AG04449 (cell line): ENCODE results near the gene TOLLIP.
"Not testable (repeated sequence)": the region's sequence is repeated elsewhere in the genome, so short reads cannot be mapped to it uniquely, and the experiment has no call there.

ENCODE experiments used
- CTCF ChIA-PET: fragments of 350-600 bp; formaldehyde crosslinking; extraction: SDS; loops from one replicate; lab custom pipeline; 2021; ENCODE audit warnings: antibody characterized with exemption; lab: Yijun Ruan, JAX
- POLR2A ChIA-PET: fragments of 400-600, 350-600 bp; formaldehyde crosslinking; extraction: SDS; loops from one replicate; lab custom pipeline; 2020; ENCODE audit warnings: antibody characterized with exemption, inconsistent platforms; lab: Yijun Ruan, JAX
- DNase-seq: peaks from one replicate; pipeline ENCODE4 v3.0.0-alpha.2; 2010; ENCODE audit warnings: low read depth, low spot score
- H3K4me3 ChIP-seq: 2 replicates; pipeline ENCODE4 v1.5.1; 2011; ENCODE audit warnings: low read depth, mild to moderate bottlenecking, control low read depth, low read length
- TF ChIP-seq, protein P1 (sequence below): IDR thresholded peaks from one replicate; pipeline ENCODE4 v1.5.1; 2011; ENCODE audit warnings: mild to moderate bottlenecking, moderate library complexity, low read length, control low read depth, inconsistent platforms; ENCODE audit not compliant: insufficient read depth; ENCODE audit errors: missing control alignments

The TOLLIP gene

DNA sequence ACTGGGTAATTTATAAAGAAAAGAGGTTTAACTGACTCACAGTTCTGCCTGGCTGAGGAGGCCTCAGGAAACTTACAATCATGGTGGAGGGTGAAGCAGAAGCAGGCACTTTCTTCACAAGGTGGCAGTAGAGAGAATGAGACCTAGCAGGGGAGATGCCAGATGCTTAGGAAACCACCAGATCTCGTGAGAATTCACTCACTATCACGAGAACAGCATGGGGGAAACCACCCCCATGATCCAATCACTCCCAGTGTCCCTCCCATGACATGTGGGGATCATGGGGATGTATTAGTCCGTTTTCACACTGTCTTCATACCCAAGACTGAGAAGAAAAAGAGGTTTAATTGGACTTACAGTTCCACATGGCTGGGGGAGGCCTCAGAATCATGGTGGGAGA lies 45.0 kb downstream of the TOLLIP start:
- POLR2A ChIA-PET, H3K4me3 ChIP-seq: not testable (repeated sequence)
- TF ChIP-seq, protein P1, sequence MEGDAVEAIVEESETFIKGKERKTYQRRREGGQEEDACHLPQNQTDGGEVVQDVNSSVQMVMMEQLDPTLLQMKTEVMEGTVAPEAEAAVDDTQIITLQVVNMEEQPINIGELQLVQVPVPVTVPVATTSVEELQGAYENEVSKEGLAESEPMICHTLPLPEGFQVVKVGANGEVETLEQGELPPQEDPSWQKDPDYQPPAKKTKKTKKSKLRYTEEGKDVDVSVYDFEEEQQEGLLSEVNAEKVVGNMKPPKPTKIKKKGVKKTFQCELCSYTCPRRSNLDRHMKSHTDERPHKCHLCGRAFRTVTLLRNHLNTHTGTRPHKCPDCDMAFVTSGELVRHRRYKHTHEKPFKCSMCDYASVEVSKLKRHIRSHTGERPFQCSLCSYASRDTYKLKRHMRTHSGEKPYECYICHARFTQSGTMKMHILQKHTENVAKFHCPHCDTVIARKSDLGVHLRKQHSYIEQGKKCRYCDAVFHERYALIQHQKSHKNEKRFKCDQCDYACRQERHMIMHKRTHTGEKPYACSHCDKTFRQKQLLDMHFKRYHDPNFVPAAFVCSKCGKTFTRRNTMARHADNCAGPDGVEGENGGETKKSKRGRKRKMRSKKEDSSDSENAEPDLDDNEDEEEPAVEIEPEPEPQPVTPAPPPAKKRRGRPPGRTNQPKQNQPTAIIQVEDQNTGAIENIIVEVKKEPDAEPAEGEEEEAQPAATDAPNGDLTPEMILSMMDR = peak; percentile 53
- DNase-seq = peak; percentile 56
- CTCF ChIA-PET = interaction anchor here (1.6 to 3.0 kb wide), 2 partner anchors 251 kb away, joined by 10 to 17 read pairs; no protein-coding TSS in a partner anchor

DNA sequence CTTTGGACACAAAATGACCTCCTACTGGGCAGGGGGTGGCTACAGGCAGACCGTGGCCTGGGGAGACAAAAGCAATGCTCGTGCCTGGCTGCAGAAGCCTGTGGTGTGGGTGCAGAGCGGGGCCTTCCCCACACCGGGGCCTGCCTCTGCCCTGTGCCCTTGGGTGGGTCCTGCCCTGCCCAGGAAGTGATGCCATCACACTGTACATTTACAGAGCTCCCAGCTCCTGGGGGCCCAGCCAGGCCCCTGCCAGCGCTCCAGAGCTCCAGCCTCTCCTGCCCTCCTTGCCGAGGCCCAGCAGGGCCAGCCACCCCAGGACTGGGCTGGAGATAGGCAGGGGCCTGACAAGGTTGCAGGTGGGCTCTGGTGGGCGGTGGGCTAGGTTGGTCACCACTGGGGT lies 46.4 kb downstream of the TOLLIP start:
- CTCF ChIA-PET = interaction anchor here (1.0 to 3.0 kb wide), 4 partner anchors 13 to 312 kb away, joined by 3 to 17 read pairs (median 4); partner anchors contain the start of gene TOLLIP
- POLR2A ChIA-PET = no interaction called here

DNA sequence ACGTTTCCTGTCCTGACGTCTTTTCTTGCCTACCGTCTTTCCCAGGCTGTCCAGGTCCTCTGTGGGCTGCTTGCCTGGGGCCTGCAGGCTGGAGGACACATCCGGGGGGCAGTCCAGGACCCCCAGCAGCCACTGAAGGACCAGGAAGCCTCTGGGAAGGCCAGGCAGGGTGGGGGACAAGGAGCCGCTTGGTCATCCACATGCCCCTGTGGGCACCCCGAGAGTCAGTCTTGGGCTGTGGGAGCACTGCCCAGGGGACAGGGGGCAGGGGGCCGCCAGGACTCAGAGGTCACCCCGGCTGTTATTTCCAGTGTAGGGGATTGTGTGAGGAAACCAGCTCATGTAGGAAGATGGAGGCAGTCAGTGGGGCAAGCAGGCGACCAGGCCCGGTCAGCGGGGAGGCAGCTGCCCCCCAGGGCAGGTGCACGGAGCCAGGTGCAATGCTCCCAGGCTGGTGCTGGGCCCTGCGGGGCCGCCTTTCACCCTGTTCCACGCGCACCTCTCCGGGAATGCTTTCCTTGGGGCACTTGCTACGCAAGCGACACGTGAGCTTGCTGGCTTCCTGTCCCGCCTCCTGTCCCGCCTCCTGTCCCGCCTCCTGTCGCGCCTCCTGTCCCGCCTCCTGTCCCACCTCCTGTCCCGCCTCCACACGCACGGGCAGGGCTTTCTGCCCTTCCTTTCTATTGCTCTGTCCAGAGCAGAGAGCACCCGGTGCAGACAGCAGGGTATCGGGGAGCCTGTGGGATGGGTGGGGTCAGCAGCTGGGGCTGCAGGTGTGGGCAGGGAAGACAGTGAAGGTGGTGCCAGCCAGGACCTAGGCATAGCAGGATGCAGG lies 47.0 kb downstream of the TOLLIP start:
- ChIA-PET CTCF (interaction anchor here (0.8 to 3.0 kb wide), 5 partner anchors 10 to 312 kb away, joined by 3 to 17 read pairs (median 4); partner anchors contain the start of gene TOLLIP), POLR2A (no interaction called here)
- peak overlapping the region; percentile 63 for H3K4me3 ChIP-seq
- TF ChIP-seq, protein P1 = no peak
- DNase-seq = peak; percentile 57

More for the DNA sequence above, 46.4 kb downstream of the TOLLIP start:
- TF ChIP-seq, protein P1 = no peak
- no peak for DNase-seq
- H3K4me3 ChIP-seq = peak overlapping the region; percentile 46

DNA sequence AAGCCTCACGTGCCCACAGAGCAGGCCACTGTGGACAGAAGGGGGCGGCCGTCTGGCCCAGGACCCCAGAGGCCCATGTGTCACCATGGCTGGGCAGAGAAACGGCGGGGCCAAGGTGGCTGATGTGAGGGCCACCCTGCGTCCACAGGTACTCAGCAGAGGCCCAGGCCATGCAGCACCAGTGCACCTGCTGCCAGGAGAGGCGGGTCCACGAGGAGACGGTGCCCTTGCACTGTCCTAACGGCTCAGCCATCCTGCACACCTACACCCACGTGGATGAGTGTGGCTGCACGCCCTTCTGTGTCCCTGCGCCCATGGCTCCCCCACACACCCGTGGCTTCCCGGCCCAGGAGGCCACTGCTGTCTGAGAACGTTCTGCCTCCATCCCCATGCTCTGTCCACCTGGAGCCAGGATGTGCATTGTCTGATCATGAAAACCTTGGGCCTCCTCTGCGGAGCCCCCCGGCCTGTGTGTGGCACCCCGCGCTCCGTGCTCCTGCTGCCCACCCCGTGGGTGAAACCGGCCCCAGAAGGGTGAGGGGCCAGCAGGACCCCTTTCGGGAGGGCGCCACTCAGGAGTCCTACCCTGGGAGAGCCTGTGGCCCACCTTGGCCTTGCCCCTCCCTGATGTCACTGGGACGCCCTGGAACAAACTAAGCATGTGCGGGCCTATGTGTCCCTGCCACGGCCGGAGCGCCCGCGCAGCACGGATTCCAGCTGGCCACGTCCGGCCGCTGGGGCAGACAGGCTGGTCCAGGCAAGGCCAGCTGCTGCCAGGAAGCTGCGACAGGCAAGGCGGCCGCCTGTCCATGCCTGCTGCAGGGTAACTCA lies 48.0 kb downstream of the TOLLIP start:
- H3K4me3 ChIP-seq = peak overlapping the region; percentile 63; the same call in 1 of the 2 replicates
- DNase-seq = no peak
- ChIA-PET CTCF (interaction anchor here (3.0 kb wide), 1 partner anchor 254 kb away, joined by 17 read pairs; no protein-coding TSS in a partner anchor), POLR2A (no interaction called here)
- TF ChIP-seq, protein P1 = no peak

DNA sequence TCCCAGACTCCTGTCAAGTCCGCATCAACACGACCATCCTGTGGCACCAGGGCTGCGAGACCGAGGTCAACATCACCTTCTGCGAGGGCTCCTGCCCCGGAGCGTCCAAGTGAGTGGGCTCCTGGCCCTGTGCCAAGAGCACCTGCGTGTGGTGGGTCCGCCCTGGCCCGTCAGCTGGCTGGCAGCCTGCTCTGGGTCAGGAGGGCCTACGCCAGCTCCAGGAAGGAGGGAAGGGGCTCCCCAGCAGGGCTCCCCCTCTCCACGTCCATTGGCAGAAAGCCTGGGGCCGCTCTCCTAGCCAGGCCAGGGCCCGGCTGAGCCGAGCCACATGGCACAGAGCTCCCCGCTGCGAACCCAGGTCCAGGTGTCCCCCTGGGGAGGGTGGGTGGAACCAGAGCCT lies 48.8 kb downstream of the TOLLIP start:
- TF ChIP-seq, protein P1 = no peak
- no peak for DNase-seq
- ChIA-PET CTCF (no interaction called here), POLR2A (no interaction called here)
- no peak overlapping the region for H3K4me3 ChIP-seq
